Neural cell (in vitro differentiated cells): ENCODE measurements around the gene CEBPA. TPM values are rescaled to one million over a fixed set of nuclear protein-coding genes. Genes with fewer than 3 reads are reported as not detected.

ENCODE experiments used
- H2AFZ ChIP-seq: fragments of 200-600, 300-800 bp; sonication (generic), shearing (Covaris generic); 2 replicates; pipeline ENCODE4 v1.6.0; 2014; ENCODE audit warnings: low read depth, mild to moderate bottlenecking, antibody characterized with exemption, low read length, moderate library complexity
- H3F3A ChIP-seq: fragments of 200-600 bp; shearing (Covaris generic); 2 replicates; pipeline ENCODE4 v1.6.1; 2016; ENCODE audit warnings: mild to moderate bottlenecking, moderate library complexity, mixed read lengths, antibody characterized with exemption, low read length; ENCODE audit not compliant: insufficient read depth, poor library complexity, severe bottlenecking
- H3K27ac ChIP-seq: fragments of 200-600, 300-800 bp; sonication (generic), shearing (Covaris generic); 2 replicates; pipeline ENCODE4 v1.5.1; 2014; ENCODE audit warnings: mild to moderate bottlenecking, low read length, moderate library complexity
- H3K27me3 ChIP-seq: fragments of 300-800, 200-600 bp; sonication (generic), shearing (Covaris generic); 2 replicates; pipeline ENCODE4 v1.6.0; 2014; ENCODE audit warnings: mild to moderate bottlenecking, low read depth, low read length, moderate library complexity; ENCODE audit not compliant: insufficient read depth
- H3K36me3 ChIP-seq: fragments of 300-800, 200-600 bp; sonication (generic), shearing (Covaris generic); 2 replicates; pipeline ENCODE4 v1.5.1; 2014; ENCODE audit warnings: mild to moderate bottlenecking, antibody characterized with exemption, low read length, moderate library complexity; ENCODE audit not compliant: insufficient read depth
- H3K4me2 ChIP-seq: fragments of 300-800, 200-600 bp; sonication (generic), shearing (Covaris generic); 2 replicates; pipeline ENCODE4 v1.6.0; 2014; ENCODE audit warnings: mild to moderate bottlenecking, low read length
- H3K4me3 ChIP-seq: fragments of 300-800, 200-600 bp; sonication (generic), shearing (Covaris generic); 2 replicates; pipeline ENCODE4 v1.5.1; 2014; ENCODE audit warnings: mild to moderate bottlenecking, low read length, moderate library complexity
- H3K79me2 ChIP-seq: fragments of 200-600 bp; shearing (Covaris generic); replicated peaks from 2 replicates; pipeline ENCODE4 v1.6.0; 2014; ENCODE audit warnings: mild to moderate bottlenecking, low read length, moderate library complexity; ENCODE audit not compliant: insufficient read depth
- H3K9ac ChIP-seq: fragments of 300-800, 200-600 bp; sonication (generic), shearing (Covaris generic); 2 replicates; pipeline ENCODE4 v1.6.1; 2016; ENCODE audit warnings: mild to moderate bottlenecking, low read length, mixed read lengths
- H3K9me2 ChIP-seq: fragments of 200-600 bp; shearing (Covaris generic); 2 replicates; pipeline ENCODE4 v1.6.1; 2016; ENCODE audit warnings: mild to moderate bottlenecking, low read length, mixed read lengths; ENCODE audit not compliant: insufficient read depth
- H3K9me3 ChIP-seq: fragments of 200-600, 300-800 bp; sonication (generic), shearing (Covaris generic); 2 replicates; pipeline ENCODE4 v1.6.1; 2016; ENCODE audit warnings: mild to moderate bottlenecking, mixed run types, low read length, moderate library complexity, mixed read lengths
- H4K20me1 ChIP-seq: fragments of 200-600 bp; shearing (Covaris generic); 2 replicates; pipeline ENCODE4 v1.6.1; 2016; ENCODE audit warnings: mild to moderate bottlenecking, mixed run types; ENCODE audit not compliant: insufficient read depth
- EP300 ChIP-seq: fragments of 450-650 bp; conservative IDR thresholded peaks from 2 replicates; pipeline ENCODE4 v1.6.1; 2014; ENCODE audit warnings: antibody characterized with exemption, mild to moderate bottlenecking, moderate library complexity; ENCODE audit not compliant: poor library complexity, severe bottlenecking
- EZH2 ChIP-seq: fragments of 200-600, 300-800 bp; shearing (Covaris generic), sonication (generic); IDR thresholded peaks from 2 replicates; pipeline ENCODE4 v1.6.1; 2014; ENCODE audit warnings: antibody characterized with exemption, low read length, borderline replicate concordance, mild to moderate bottlenecking; ENCODE audit not compliant: insufficient read depth, poor library complexity, severe bottlenecking
- MXI1 ChIP-seq: fragments of 450-650 bp; conservative IDR thresholded peaks from 2 replicates; pipeline ENCODE4 v1.6.1; 2014; ENCODE audit warnings: antibody characterized with exemption, mild to moderate bottlenecking; ENCODE audit not compliant: poor library complexity, severe bottlenecking
- POLR2AphosphoS5 ChIP-seq: IDR thresholded peaks from 2 replicates; pipeline ENCODE4 v1.6.1; 2012
- RAD21 ChIP-seq: fragments of 450-650 bp; conservative IDR thresholded peaks from 2 replicates; pipeline ENCODE4 v1.6.1; 2014; ENCODE audit warnings: antibody characterized with exemption, mild to moderate bottlenecking, moderate library complexity
- SMC3 ChIP-seq: fragments of 450-650 bp; conservative IDR thresholded peaks from 2 replicates; pipeline ENCODE4 v1.6.1; 2014; ENCODE audit warnings: antibody characterized with exemption, mild to moderate bottlenecking, moderate library complexity; ENCODE audit not compliant: poor library complexity
- TAF1 ChIP-seq: IDR thresholded peaks from 2 replicates; pipeline ENCODE4 v1.6.1; 2012; ENCODE audit warnings: low read depth
- polyA plus RNA-seq: library from polyadenylated mRNA; depleted of rRNA; stranded (reverse); fragments of >200 nt; gene quantifications from 2 replicates; pipeline ENCODE4 v1.2.3, GENCODE V29; 2014
- TF ChIP-seq, protein P1 (sequence below): IDR thresholded peaks from 2 replicates; pipeline ENCODE4 v1.6.1; 2012; ENCODE audit warnings: borderline replicate concordance
- TF ChIP-seq, protein P2 (sequence below): fragments of 450-650 bp; IDR thresholded peaks from 2 replicates; pipeline ENCODE4 v1.5.1; 2014; ENCODE audit warnings: antibody characterized with exemption, mild to moderate bottlenecking, moderate library complexity; ENCODE audit not compliant: poor library complexity, severe bottlenecking

The CEBPA gene
- polyA plus RNA-seq, 1 donor from 2014 or later, result 2.6 TPM

DNA sequence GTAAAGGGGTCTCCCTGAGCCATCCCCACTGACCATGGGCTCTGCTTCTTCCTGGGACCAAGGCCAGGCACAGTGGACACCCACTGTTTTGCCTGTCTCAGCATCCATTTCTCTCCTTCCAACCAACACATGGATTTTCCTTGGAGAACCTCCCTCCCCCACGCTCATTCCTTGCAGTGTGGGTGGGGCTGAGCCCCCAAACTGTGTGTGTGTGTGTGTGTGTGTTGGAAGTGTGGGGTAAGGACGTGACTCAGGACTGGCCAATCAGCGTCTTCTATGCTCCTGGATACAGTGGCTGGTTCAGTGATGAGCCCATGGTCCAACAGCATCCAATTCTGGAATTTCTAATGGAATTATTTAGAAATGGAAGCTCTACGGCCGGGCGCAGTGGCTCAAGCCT is 18.7 kb downstream of the CEBPA start:
- TF ChIP-seq, protein P1, sequence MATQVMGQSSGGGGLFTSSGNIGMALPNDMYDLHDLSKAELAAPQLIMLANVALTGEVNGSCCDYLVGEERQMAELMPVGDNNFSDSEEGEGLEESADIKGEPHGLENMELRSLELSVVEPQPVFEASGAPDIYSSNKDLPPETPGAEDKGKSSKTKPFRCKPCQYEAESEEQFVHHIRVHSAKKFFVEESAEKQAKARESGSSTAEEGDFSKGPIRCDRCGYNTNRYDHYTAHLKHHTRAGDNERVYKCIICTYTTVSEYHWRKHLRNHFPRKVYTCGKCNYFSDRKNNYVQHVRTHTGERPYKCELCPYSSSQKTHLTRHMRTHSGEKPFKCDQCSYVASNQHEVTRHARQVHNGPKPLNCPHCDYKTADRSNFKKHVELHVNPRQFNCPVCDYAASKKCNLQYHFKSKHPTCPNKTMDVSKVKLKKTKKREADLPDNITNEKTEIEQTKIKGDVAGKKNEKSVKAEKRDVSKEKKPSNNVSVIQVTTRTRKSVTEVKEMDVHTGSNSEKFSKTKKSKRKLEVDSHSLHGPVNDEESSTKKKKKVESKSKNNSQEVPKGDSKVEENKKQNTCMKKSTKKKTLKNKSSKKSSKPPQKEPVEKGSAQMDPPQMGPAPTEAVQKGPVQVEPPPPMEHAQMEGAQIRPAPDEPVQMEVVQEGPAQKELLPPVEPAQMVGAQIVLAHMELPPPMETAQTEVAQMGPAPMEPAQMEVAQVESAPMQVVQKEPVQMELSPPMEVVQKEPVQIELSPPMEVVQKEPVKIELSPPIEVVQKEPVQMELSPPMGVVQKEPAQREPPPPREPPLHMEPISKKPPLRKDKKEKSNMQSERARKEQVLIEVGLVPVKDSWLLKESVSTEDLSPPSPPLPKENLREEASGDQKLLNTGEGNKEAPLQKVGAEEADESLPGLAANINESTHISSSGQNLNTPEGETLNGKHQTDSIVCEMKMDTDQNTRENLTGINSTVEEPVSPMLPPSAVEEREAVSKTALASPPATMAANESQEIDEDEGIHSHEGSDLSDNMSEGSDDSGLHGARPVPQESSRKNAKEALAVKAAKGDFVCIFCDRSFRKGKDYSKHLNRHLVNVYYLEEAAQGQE, result no peak
- no peak for TF ChIP-seq SMC3
- TF ChIP-seq, protein P2, sequence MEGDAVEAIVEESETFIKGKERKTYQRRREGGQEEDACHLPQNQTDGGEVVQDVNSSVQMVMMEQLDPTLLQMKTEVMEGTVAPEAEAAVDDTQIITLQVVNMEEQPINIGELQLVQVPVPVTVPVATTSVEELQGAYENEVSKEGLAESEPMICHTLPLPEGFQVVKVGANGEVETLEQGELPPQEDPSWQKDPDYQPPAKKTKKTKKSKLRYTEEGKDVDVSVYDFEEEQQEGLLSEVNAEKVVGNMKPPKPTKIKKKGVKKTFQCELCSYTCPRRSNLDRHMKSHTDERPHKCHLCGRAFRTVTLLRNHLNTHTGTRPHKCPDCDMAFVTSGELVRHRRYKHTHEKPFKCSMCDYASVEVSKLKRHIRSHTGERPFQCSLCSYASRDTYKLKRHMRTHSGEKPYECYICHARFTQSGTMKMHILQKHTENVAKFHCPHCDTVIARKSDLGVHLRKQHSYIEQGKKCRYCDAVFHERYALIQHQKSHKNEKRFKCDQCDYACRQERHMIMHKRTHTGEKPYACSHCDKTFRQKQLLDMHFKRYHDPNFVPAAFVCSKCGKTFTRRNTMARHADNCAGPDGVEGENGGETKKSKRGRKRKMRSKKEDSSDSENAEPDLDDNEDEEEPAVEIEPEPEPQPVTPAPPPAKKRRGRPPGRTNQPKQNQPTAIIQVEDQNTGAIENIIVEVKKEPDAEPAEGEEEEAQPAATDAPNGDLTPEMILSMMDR, result no peak
- TF ChIP-seq TAF1, result no peak
- TF ChIP-seq POLR2AphosphoS5, result no peak
- TF ChIP-seq EP300, result no peak
- TF ChIP-seq RAD21, result no peak
- no peak for TF ChIP-seq MXI1
- no peak for TF ChIP-seq EZH2
- Histone ChIP-seq H3K9me2 (no peaks in the 10 kb centered on the region), H3F3A (no peaks in the 10 kb centered on the region)

DNA sequence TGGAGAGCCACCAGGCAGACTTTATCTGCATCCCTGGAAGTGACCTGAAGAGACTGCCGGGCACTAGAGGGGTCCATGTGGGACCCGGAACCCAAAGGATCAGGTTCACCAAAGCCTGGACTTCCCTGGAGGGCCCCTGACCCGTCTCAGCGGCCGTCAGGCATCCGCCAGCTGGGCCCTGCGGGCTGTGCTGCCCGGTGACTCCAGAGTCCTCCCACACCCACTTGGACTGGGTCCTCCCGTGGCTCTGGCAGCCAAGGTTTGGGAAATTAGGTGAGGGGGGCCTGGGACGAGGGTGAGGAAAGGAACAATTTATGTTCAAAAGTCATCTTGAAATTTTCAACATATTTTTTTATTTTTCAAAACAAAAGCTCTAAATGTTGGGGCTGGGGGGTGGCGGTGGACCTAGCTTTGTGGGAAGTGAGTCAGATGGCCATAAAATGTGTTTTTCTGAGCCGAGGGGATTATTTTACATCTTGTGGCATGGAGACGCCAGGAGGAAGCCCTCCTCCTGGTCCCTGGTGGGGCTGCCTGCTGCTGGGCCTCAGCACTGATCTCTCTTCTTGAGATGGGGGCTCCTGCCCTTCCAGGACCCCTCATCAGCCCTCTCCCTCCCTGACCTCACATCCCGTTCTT is 20.2 kb downstream of the CEBPA start:
- TF ChIP-seq, protein P1, result no peak
- TF ChIP-seq EZH2 (no peak), POLR2AphosphoS5 (no peak), SMC3 (no peak), TAF1 (no peak), MXI1 (no peak), RAD21 (no peak), EP300 (no peak)
- TF ChIP-seq, protein P2, result no peak
- H3K9ac ChIP-seq, result no peak overlapping the region
- no peak overlapping the region for H2AFZ ChIP-seq
- no peaks in the 10 kb centered on the region for H3K9me3 ChIP-seq
- H3K9me2 ChIP-seq, result no peaks in the 10 kb centered on the region
- H3K36me3 ChIP-seq, result no peaks in the 10 kb centered on the region
- no peak overlapping the region for H3K4me2 ChIP-seq
- no peaks in the 10 kb centered on the region for H3K27me3 ChIP-seq
- no peaks in the 10 kb centered on the region for H3K79me2 ChIP-seq
- H3K27ac ChIP-seq, result no peak overlapping the region
- no peaks in the 10 kb centered on the region for H4K20me1 ChIP-seq
- no peak overlapping the region for H3K4me3 ChIP-seq
- no peaks in the 10 kb centered on the region for H3F3A ChIP-seq

More for the DNA sequence above, 18.7 kb downstream of the CEBPA start:
- Histone ChIP-seq H4K20me1 (no peaks in the 10 kb centered on the region), H3K9ac (no peak overlapping the region), H2AFZ (no peak overlapping the region), H3K9me3 (no peaks in the 10 kb centered on the region), H3K79me2 (no peaks in the 10 kb centered on the region), H3K27me3 (no peaks in the 10 kb centered on the region), H3K4me3 (no peak overlapping the region), H3K4me2 (no peak overlapping the region), H3K27ac (no peak overlapping the region), H3K36me3 (no peaks in the 10 kb centered on the region)
